HG03342 (cell line): ENCODE data around the gene OR4D10.

Experiments
- ATAC-seq: cut with Tn5 transposase; IDR thresholded peaks from one replicate; pipeline ENCODE4 v1.9.1; 2021; ENCODE audit warnings: mild to moderate bottlenecking, moderate library complexity; ENCODE audit not compliant: unreplicated experiment

OR4D10 gene

DNA sequence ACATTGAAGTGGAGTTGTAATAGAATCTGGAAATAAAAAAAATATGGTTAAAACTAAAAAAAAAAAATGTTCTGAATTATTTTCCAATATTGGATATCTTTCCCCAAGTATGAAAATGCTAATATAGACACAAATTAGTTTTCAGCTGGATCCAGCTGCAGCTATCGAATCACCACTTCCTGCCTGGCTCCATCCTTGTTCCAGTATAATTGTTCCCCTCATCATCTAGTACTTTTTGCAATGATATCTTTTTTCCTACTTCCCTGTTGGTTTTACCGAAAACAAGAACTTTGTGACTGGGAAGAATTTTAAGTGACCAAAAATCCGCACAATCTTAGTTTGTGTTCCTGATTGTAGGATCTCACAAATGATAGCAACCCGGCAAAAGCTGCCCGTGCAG, 47.6 kb downstream of the OR4D10 start:
- ATAC-seq, result no peak

DNA sequence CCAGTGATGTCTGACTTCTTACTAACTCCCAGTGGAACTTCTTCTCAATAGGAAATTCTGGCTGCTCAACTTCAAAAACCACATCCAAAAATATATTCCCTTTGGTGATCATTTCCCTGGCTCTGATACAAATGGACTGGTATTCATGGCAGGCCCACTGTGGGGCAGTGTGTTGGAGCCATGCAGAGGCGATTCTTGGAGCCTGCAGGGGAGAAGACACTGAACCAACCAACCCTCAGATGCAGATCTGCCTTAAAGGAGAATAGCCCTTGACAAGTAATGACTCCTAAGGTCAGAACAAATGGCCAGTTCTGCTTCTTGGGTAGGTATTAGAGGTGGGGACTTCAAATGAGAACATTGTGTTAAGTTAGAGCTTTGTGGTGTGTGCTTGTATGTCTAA, 50.4 kb downstream of the OR4D10 start:
- no peak for ATAC-seq

DNA sequence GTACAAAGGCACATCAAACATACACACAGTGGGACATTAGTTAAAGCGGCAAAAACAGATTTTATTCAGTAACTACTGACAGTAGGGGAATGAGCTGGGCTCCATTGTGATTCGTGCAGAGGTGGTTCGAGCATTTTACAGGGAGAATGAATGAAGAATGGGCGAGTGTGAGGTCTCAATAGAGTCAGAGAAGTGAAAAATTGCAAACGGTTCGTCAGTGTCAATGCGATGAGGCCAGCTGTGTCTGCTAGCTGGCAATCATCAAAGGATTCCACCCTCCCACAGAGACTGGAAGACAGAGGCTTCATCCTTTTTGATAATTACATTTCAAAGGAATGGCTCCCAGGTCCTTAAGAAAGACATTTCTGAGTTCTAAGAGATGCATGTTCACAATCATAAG, 55.6 kb downstream of the OR4D10 start:
- no peak for ATAC-seq
